Activated T-cell treated with anti-CD3 and anti-CD28 coated beads, Interleukin-2, amount 50 U/mL, for 72 hours (primary cell): ENCODE measurements around the gene RFLNA. TPM values are rescaled to one million over a fixed set of nuclear protein-coding genes. Genes with fewer than 3 reads are reported as not detected.
"Not testable (repeated sequence)": the region's sequence is repeated elsewhere in the genome, so short reads cannot be mapped to it uniquely, and the experiment has no call there.

Experiments
- ATAC-seq, 2 donors: fragments of 150-1000 bp; cut with Tn5 transposase; replicated peaks in 1 of 2; 2 replicates each; pipeline ENCODE4 v1.10.0; 2021; ENCODE audit warnings: moderate library complexity in 2 of 2, mild to moderate bottlenecking in 1 of 2
- DNase-seq, 2 donors: peaks; one replicate each; pipeline ENCODE4 v3.0.0; 2021 to 2022; ENCODE audit warnings: mixed read lengths in 1 of 2
- H3K27ac Mint-ChIP-seq: one replicate; pipeline ENCODE4 v1.8.0; 2022; ENCODE audit warnings: mild to moderate bottlenecking, moderate library complexity, mixed read lengths
- H3K27me3 Mint-ChIP-seq: one replicate; pipeline ENCODE4 v1.8.0; 2022; ENCODE audit warnings: low read depth, mixed read lengths
- H3K36me3 Mint-ChIP-seq, 2 donors: one replicate each; pipeline ENCODE4 v1.8.0; 2022; ENCODE audit warnings: mixed read lengths in 2 of 2, mild to moderate bottlenecking in 1 of 2; ENCODE audit not compliant: insufficient read depth in 2 of 2
- H3K4me1 Mint-ChIP-seq: one replicate; pipeline ENCODE4 v1.8.0; 2022; ENCODE audit warnings: low read depth, mixed read lengths
- H3K4me3 Mint-ChIP-seq, 2 donors: one replicate each; pipeline ENCODE4 v1.8.0; 2022; ENCODE audit warnings: mild to moderate bottlenecking in 2 of 2, mixed read lengths in 2 of 2, moderate library complexity in 2 of 2
- H3K9me3 Mint-ChIP-seq, 2 donors: one replicate each; pipeline ENCODE4 v1.8.0; 2022; ENCODE audit warnings: mixed read lengths in 2 of 2
- total RNA-seq, 2 donors: library from RNA; stranded (reverse); gene quantifications; one replicate each; pipeline ENCODE4 v1.2.3, GENCODE V29; 2022

RFLNA gene
- total RNA-seq, 2 donors from 2014 or later = not detected

GRCh38 chr12:124321556-124322270 lies 26.8 kb downstream of the RFLNA start:
- Mint-ChIP-seq H3K27me3 (no peaks in the 10 kb centered on the region), H3K4me3 (no peak overlapping the region), H3K36me3 (peaks cover 18 to 20% of the 10 kb centered on the region in 2 donors), H3K9me3 (peaks cover 5 to 12% of the 10 kb centered on the region in 2 donors), H3K4me1 (no peaks in the 10 kb centered on the region), H3K27ac (no peak overlapping the region)
- ATAC-seq (peak in 1 of 2 donors; percentile 8), DNase-seq (no peak)

GRCh38 chr12:124322271-124322998 lies 27.5 kb downstream of the RFLNA start:
- no peak overlapping the region for H3K27ac Mint-ChIP-seq

GRCh38 chr12:124322999-124323328 lies 28.1 kb downstream of the RFLNA start:
- H3K4me1 Mint-ChIP-seq, H3K27me3 Mint-ChIP-seq, H3K27ac Mint-ChIP-seq, DNase-seq, ATAC-seq, H3K4me3 Mint-ChIP-seq: not testable (repeated sequence)
- Mint-ChIP-seq H3K9me3 (peaks cover 5 to 12% of the 10 kb centered on the region in 2 donors), H3K36me3 (peaks cover 18 to 20% of the 10 kb centered on the region in 2 donors)

More at GRCh38 chr12:124322271-124322998, 27.5 kb downstream of the RFLNA start:
- Mint-ChIP-seq H3K36me3 (peaks cover 18 to 20% of the 10 kb centered on the region in 2 donors), H3K27me3 (no peaks in the 10 kb centered on the region), H3K4me3 (no peak overlapping the region), H3K4me1 (no peaks in the 10 kb centered on the region), H3K9me3 (peaks cover 5 to 12% of the 10 kb centered on the region in 2 donors)
- DNase-seq (no peak), ATAC-seq (no peak)

GRCh38 chr12:124323771-124324530 lies 29.1 kb downstream of the RFLNA start:
- ATAC-seq = no peak
- no peak overlapping the region for H3K4me3 Mint-ChIP-seq
- no peak overlapping the region for H3K27ac Mint-ChIP-seq

GRCh38 chr12:124324803-124325705 lies 30.2 kb downstream of the RFLNA start:
- peaks cover 18 to 20% of the 10 kb centered on the region in 2 donors for H3K36me3 Mint-ChIP-seq
- DNase-seq = no peak
- H3K27ac Mint-ChIP-seq = no peak overlapping the region
- no peak overlapping the region for H3K4me3 Mint-ChIP-seq
- no peak for ATAC-seq
- no peaks in the 10 kb centered on the region for H3K27me3 Mint-ChIP-seq
- peaks cover 5 to 12% of the 10 kb centered on the region in 2 donors for H3K9me3 Mint-ChIP-seq
- no peaks in the 10 kb centered on the region for H3K4me1 Mint-ChIP-seq

More at GRCh38 chr12:124323771-124324530, 29.1 kb downstream of the RFLNA start:
- no peaks in the 10 kb centered on the region for H3K4me1 Mint-ChIP-seq
- peaks cover 5 to 12% of the 10 kb centered on the region in 2 donors for H3K9me3 Mint-ChIP-seq
- no peak for DNase-seq
- H3K27me3 Mint-ChIP-seq = no peaks in the 10 kb centered on the region
- peaks cover 18 to 20% of the 10 kb centered on the region in 2 donors for H3K36me3 Mint-ChIP-seq

GRCh38 chr12:124326104-124326503 lies 31.2 kb downstream of the RFLNA start:
- Mint-ChIP-seq H3K9me3 (peaks cover 5 to 12% of the 10 kb centered on the region in 2 donors), H3K36me3 (peaks cover 18 to 20% of the 10 kb centered on the region in 2 donors), H3K4me3 (no peak overlapping the region), H3K27ac (no peak overlapping the region), H3K4me1 (no peaks in the 10 kb centered on the region), H3K27me3 (no peaks in the 10 kb centered on the region)
- DNase-seq = no peak
- no peak for ATAC-seq

GRCh38 chr12:124326871-124327270 lies 32.0 kb downstream of the RFLNA start:
- Mint-ChIP-seq H3K4me1 (no peaks in the 10 kb centered on the region), H3K27ac (no peak overlapping the region), H3K36me3 (peaks cover 18 to 20% of the 10 kb centered on the region in 2 donors), H3K27me3 (no peaks in the 10 kb centered on the region), H3K9me3 (peaks cover 5 to 12% of the 10 kb centered on the region in 2 donors), H3K4me3 (no peak overlapping the region)
- ATAC-seq = no peak
- no peak for DNase-seq

- H3K4me3 Mint-ChIP-seq = no peak overlapping the region
- DNase-seq (no peak), ATAC-seq (no peak)
- H3K4me1 Mint-ChIP-seq = no peaks in the 10 kb centered on the region
- no peaks in the 10 kb centered on the region for H3K27me3 Mint-ChIP-seq
- peaks cover 5 to 12% of the 10 kb centered on the region in 2 donors for H3K9me3 Mint-ChIP-seq
- H3K36me3 Mint-ChIP-seq = peaks cover 18 to 20% of the 10 kb centered on the region in 2 donors
- no peak overlapping the region for H3K27ac Mint-ChIP-seq
These were observed 32.6 kb downstream of the RFLNA start for GRCh38 chr12:124327362-124328043.

GRCh38 chr12:124328116-124328515 lies 33.2 kb downstream of the RFLNA start:
- peaks cover 18 to 20% of the 10 kb centered on the region in 2 donors for H3K36me3 Mint-ChIP-seq
- DNase-seq (no peak), ATAC-seq (no peak)
- H3K27me3 Mint-ChIP-seq = no peaks in the 10 kb centered on the region
- peaks cover 5 to 12% of the 10 kb centered on the region in 2 donors for H3K9me3 Mint-ChIP-seq
- no peaks in the 10 kb centered on the region for H3K4me1 Mint-ChIP-seq
- no peak overlapping the region for H3K27ac Mint-ChIP-seq
- H3K4me3 Mint-ChIP-seq = no peak overlapping the region

- Mint-ChIP-seq H3K4me1 (no peaks in the 10 kb centered on the region), H3K27ac (no peak overlapping the region), H3K27me3 (no peaks in the 10 kb centered on the region), H3K36me3 (peaks cover 16 to 17% of the 10 kb centered on the region in 2 donors), H3K4me3 (no peak overlapping the region), H3K9me3 (peaks cover 4 to 10% of the 10 kb centered on the region in 2 donors)
- DNase-seq = no peak
- ATAC-seq = no peak
These were observed 33.7 kb downstream of the RFLNA start for GRCh38 chr12:124328636-124329035.

- no peak for ATAC-seq
- Mint-ChIP-seq H3K9me3 (no peaks in the 10 kb centered on the region), H3K27me3 (no peaks in the 10 kb centered on the region), H3K36me3 (peaks cover 2% of the 10 kb centered on the region in 2 donors), H3K27ac (no peak overlapping the region), H3K4me1 (no peaks in the 10 kb centered on the region), H3K4me3 (no peak overlapping the region)
- DNase-seq = no peak
These were observed 37.3 kb downstream of the RFLNA start for GRCh38 chr12:124332058-124332672.
